IMR-90 (cell line): ENCODE results near the gene DUSP14. TPM values are rescaled to one million over a fixed set of nuclear protein-coding genes. Genes with fewer than 3 reads are reported as not detected.

ENCODE experiments used
- ATAC-seq: fragments of 200-7000 bp; cut with Tn5 transposase; 2 replicates; pipeline ENCODE4 v1.9.1; 2020; ENCODE audit warnings: low read depth, mild to moderate bottlenecking, moderate library complexity
- BruUV-seq: library from RNA; stranded (reverse); fragments of 400-500 nt; replicated peaks from 2 replicates; lab custom pipeline; 2021; lab: Mats Ljungman, UMichigan
- CTCF ChIA-PET: fragments of 300-600 bp; formaldehyde crosslinking; extraction: SDS; loops from one replicate; lab custom pipeline; 2021; ENCODE audit warnings: antibody characterized with exemption; lab: Yijun Ruan, JAX
- POLR2A ChIA-PET: fragments of 300-600 bp; sonication (Branson Sonifier 250); formaldehyde crosslinking; loops from one replicate; lab custom pipeline; 2022; ENCODE audit warnings: antibody characterized with exemption; ENCODE audit not compliant: unreplicated experiment; lab: Charles Lee
- DNase-seq: peaks from one replicate; pipeline ENCODE4 v3.0.0; 2013
- H2AFZ ChIP-seq: replicated peaks from 2 replicates; pipeline ENCODE3; 2013; ENCODE audit warnings: low read length, mild to moderate bottlenecking; ENCODE audit not compliant: poor library complexity
- H2AK5ac ChIP-seq: 2 replicates; pipeline ENCODE4 v1.6.1; 2013; ENCODE audit warnings: low read depth, low read length, inconsistent platforms
- H2AK9ac ChIP-seq: replicated peaks from 2 replicates; pipeline ENCODE3; 2013; ENCODE audit warnings: mild to moderate bottlenecking, low read depth, low read length, moderate library complexity; ENCODE audit not compliant: poor library complexity
- H2BK120ac ChIP-seq: 2 replicates; pipeline ENCODE4 v1.6.1; 2013; ENCODE audit warnings: low read depth, low read length, inconsistent platforms
- H2BK15ac ChIP-seq: 3 replicates; pipeline ENCODE4 v1.6.1; 2013; ENCODE audit warnings: low read depth, low read length, inconsistent platforms
- H2BK20ac ChIP-seq: 2 replicates; pipeline ENCODE4 v1.6.1; 2013; ENCODE audit warnings: low read depth, mild to moderate bottlenecking, inconsistent platforms, low read length, moderate library complexity
- H2BK5ac ChIP-seq: 2 replicates; pipeline ENCODE4 v1.6.1; 2013; ENCODE audit warnings: mild to moderate bottlenecking, low read depth, low read length, inconsistent platforms; ENCODE audit not compliant: poor library complexity, severe bottlenecking
- H3K14ac ChIP-seq: replicated peaks from 2 replicates; pipeline ENCODE4 v1.6.1; 2013; ENCODE audit warnings: low read depth, low read length, inconsistent platforms
- H3K18ac ChIP-seq: 2 replicates; pipeline ENCODE4 v1.6.1; 2013; ENCODE audit warnings: low read depth, low read length, control low read depth
- H3K23ac ChIP-seq: 2 replicates; pipeline ENCODE4 v1.6.1; 2013; ENCODE audit warnings: low read depth, low read length, inconsistent platforms
- H3K27ac ChIP-seq: 2 replicates; pipeline ENCODE4 v1.5.1; 2013; ENCODE audit warnings: mild to moderate bottlenecking, control low read depth, low read length; ENCODE audit not compliant: insufficient read depth
- H3K27me3 ChIP-seq: 2 replicates; pipeline ENCODE4 v1.6.1; 2013; ENCODE audit warnings: low read length; ENCODE audit not compliant: control insufficient read depth, insufficient read depth
- H3K36me3 ChIP-seq: 2 replicates; pipeline ENCODE4 v1.6.1; 2013; ENCODE audit warnings: low read length, mixed read lengths; ENCODE audit not compliant: control insufficient read depth, insufficient read depth
- H3K4ac ChIP-seq: 2 replicates; pipeline ENCODE4 v1.6.1; 2013; ENCODE audit warnings: low read depth, low read length, inconsistent platforms
- H3K4me1 ChIP-seq: 2 replicates; pipeline ENCODE4 v1.6.1; 2013; ENCODE audit warnings: low read length, mixed read lengths; ENCODE audit not compliant: control insufficient read depth, insufficient read depth
- H3K4me2 ChIP-seq: 2 replicates; pipeline ENCODE4 v1.6.1; 2013; ENCODE audit warnings: low read depth, mild to moderate bottlenecking, control low read depth, low read length, moderate library complexity
- H3K4me3 ChIP-seq: 2 replicates; pipeline ENCODE4 v1.5.1; 2013; ENCODE audit warnings: low read depth, mild to moderate bottlenecking, control low read depth, low read length, moderate library complexity; ENCODE audit not compliant: insufficient read depth
- H3K56ac ChIP-seq: 2 replicates; pipeline ENCODE4 v1.6.1; 2013; ENCODE audit warnings: low read length, inconsistent platforms; ENCODE audit not compliant: insufficient read depth; ENCODE audit errors: extremely low read depth
- H3K79me1 ChIP-seq, 2 experiments: 2 replicates each; pipeline ENCODE4 v1.6.1; 2013; ENCODE audit warnings: low read length in 2 of 2, inconsistent platforms in 1 of 2, low read depth in 1 of 2
- H3K9ac ChIP-seq: 2 replicates; pipeline ENCODE4 v1.6.1; 2013; ENCODE audit warnings: low read depth, low read length, control low read depth
- H3K9me1 ChIP-seq: 2 replicates; pipeline ENCODE4 v1.6.1; 2013; ENCODE audit warnings: low read length, inconsistent platforms; ENCODE audit not compliant: insufficient read depth
- H3K9me3 ChIP-seq: 2 replicates; pipeline ENCODE4 v1.6.1; 2013; ENCODE audit warnings: low read length; ENCODE audit not compliant: control insufficient read depth, insufficient read depth
- H4K20me1 ChIP-seq: 2 replicates; pipeline ENCODE4 v1.6.1; 2013; ENCODE audit warnings: low read length, inconsistent platforms; ENCODE audit not compliant: insufficient read depth
- H4K5ac ChIP-seq: 2 replicates; pipeline ENCODE4 v1.6.1; 2013; ENCODE audit warnings: mild to moderate bottlenecking, low read depth, low read length, control low read depth
- H4K8ac ChIP-seq, 2 experiments: 2 replicates each; pipeline ENCODE4 v1.6.1; 2013; ENCODE audit warnings: low read depth in 2 of 2, low read length in 2 of 2, control low read depth in 1 of 2, inconsistent platforms in 1 of 2
- H4K91ac ChIP-seq: 2 replicates; pipeline ENCODE4 v1.6.1; 2013; ENCODE audit warnings: low read depth, low read length, inconsistent platforms; ENCODE audit not compliant: insufficient read depth
- CHD1 ChIP-seq: IDR thresholded peaks from 2 replicates; pipeline ENCODE4 v1.6.1; 2012; ENCODE audit warnings: low read depth, low read length, improper control_type of control experiment
- FOS ChIP-seq: fragments of 150-350 bp; IDR thresholded peaks from 2 replicates; pipeline ENCODE4 v1.6.1; 2016; ENCODE audit warnings: low read depth, low read length
- MAZ ChIP-seq: IDR thresholded peaks from 2 replicates; pipeline ENCODE4 v1.6.1; 2012; ENCODE audit warnings: low read depth, mild to moderate bottlenecking, low read length, improper control_type of control experiment, moderate library complexity, borderline replicate concordance
- RAD21 ChIP-seq: IDR thresholded peaks from 2 replicates; pipeline ENCODE4 v1.6.1; 2012; ENCODE audit warnings: low read length, improper control_type of control experiment
- SMC3 ChIP-seq: fragments of 150-350 bp; IDR thresholded peaks from 2 replicates; pipeline ENCODE4 v1.6.1; 2016; ENCODE audit warnings: low read depth, mild to moderate bottlenecking, antibody characterized with exemption, low read length, moderate library complexity
- WGBS, 2 experiments: methylation state at CpG; one replicate each; pipeline versions ENCODE4 v1.1.5 to v1.1.7; 2013; ENCODE audit warnings: missing lambda C conversion rate in 2 of 2; ENCODE audit not compliant: insufficient read length in 1 of 2; ENCODE audit errors: extremely low coverage in 2 of 2; 5-methylcytosine and 5-hydroxymethylcytosine counted together
- dilution Hi-C: fragments of 300-500 bp; cut with HindIII; formaldehyde crosslinking; loops from one replicate; pipeline ENCODE4 v1.14.3; 2018; ENCODE audit warnings: low sequenced_read_pairs; ENCODE audit not compliant: unreplicated experiment
- in situ Hi-C: fragments of 300-500 bp; cut with MboI; formaldehyde crosslinking; loops from 3 replicates; pipeline ENCODE4 v1.14.3; 2019; ENCODE audit warnings: low sequenced_read_pairs, inconsistent platforms, mixed read lengths
- intact Hi-C: fragments of 100-400 bp; cut with micrococcal nuclease; formaldehyde crosslinking; loops from 2 replicates; pipeline ENCODE4 v1.10.0; 2022
- polyA plus RNA-seq, 3 experiments: library from polyadenylated mRNA; depleted of rRNA; stranded (reverse); fragments of >200 nt; gene quantifications; 2 replicates each; pipeline ENCODE4 v1.2.3, GENCODE V29; 2012; ENCODE audit warnings: low replicate concordance in 1 of 3
- total RNA-seq: library from RNA; depleted of rRNA; stranded (reverse); fragments of >200 nt; gene quantifications from 2 replicates; pipeline ENCODE4 v1.2.3, GENCODE V29; 2012
- TF ChIP-seq, protein P1 (sequence below): fragments of 150-350 bp; IDR thresholded peaks from 2 replicates; pipeline ENCODE4 v1.6.1; 2017; ENCODE audit warnings: mild to moderate bottlenecking, antibody characterized with exemption, low read length, low read depth

DUSP14 gene
- total and polyA plus RNA-seq, 2 of the 4 experiments (the other 2 are of a cell fraction), result 97.5 to 127 TPM

DNA sequence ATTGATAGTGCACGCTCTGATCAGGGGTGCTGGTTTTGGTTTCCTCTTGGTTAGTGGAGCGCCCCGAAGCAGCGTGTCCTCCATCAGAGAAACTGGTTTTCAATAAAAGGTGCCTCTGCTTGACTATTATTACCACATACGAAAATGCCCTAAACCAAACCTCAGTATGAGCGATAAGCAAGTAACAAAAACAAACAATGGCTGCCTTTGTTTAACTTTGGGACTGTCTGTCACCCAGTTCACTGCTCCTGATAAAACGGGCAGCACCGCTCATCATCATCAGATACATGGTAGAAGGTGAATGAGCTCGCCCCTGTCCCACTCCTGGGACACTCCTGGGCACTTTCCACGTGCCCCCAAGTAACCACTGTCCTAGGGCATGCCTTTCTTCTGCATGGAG is 24.0 kb downstream of the DUSP14 start:
- H3K18ac ChIP-seq, result no peak overlapping the region
- H2BK120ac ChIP-seq, result no peak overlapping the region
- H3K23ac ChIP-seq, result no peak overlapping the region
- no peak overlapping the region for H2BK20ac ChIP-seq
- BruUV-seq, result no TSS peak
- H2AK9ac ChIP-seq, result no peak overlapping the region
- H4K5ac ChIP-seq, result no peak overlapping the region
- no peak overlapping the region for H3K4me3 ChIP-seq
- H2BK15ac ChIP-seq, result no peak overlapping the region
- H2BK5ac ChIP-seq, result no peak overlapping the region
- H2AK5ac ChIP-seq, result no peak overlapping the region
- no peak overlapping the region for H3K14ac ChIP-seq
- H2AFZ ChIP-seq, result no peak overlapping the region
- DNase-seq (no peak), ATAC-seq (no peak)
- dilution Hi-C loops, result no loop called here
- H3K56ac ChIP-seq, result no peak overlapping the region
- H3K79me1 ChIP-seq, result peaks cover 25 to 80% of the 10 kb centered on the region in 2 experiments
- peaks cover 41% of the 10 kb centered on the region for H3K36me3 ChIP-seq
- H3K9ac ChIP-seq, result no peak overlapping the region
- no peak overlapping the region for H4K91ac ChIP-seq
- peaks cover 58% of the 10 kb centered on the region for H4K20me1 ChIP-seq
- intact Hi-C loops, result no loop called here
- ChIA-PET CTCF (no interaction called here), POLR2A (no interaction called here)
- no peak overlapping the region for H3K4ac ChIP-seq
- peaks cover 32% of the 10 kb centered on the region for H3K9me1 ChIP-seq
- H4K8ac ChIP-seq, result no peak overlapping the region
- TF ChIP-seq RAD21 (no peak), FOS (no peak), MAZ (no peak), SMC3 (no peak), CHD1 (no peak)
- TF ChIP-seq, protein P1, sequence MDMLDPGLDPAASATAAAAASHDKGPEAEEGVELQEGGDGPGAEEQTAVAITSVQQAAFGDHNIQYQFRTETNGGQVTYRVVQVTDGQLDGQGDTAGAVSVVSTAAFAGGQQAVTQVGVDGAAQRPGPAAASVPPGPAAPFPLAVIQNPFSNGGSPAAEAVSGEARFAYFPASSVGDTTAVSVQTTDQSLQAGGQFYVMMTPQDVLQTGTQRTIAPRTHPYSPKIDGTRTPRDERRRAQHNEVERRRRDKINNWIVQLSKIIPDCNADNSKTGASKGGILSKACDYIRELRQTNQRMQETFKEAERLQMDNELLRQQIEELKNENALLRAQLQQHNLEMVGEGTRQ, result no peak
- H3K27me3 ChIP-seq, result no peaks in the 10 kb centered on the region
- 77% methylated on average over 4 of the region's 10 CpGs; no CpG with 5 or more reads in 1 of the 2 experiments for WGBS, 2 experiments
- H3K9me3 ChIP-seq, result no peaks in the 10 kb centered on the region
- no peak overlapping the region for H3K27ac ChIP-seq
- peaks cover 7% of the 10 kb centered on the region for H3K4me1 ChIP-seq
- in situ Hi-C loops, result no loop called here
- no peak overlapping the region for H3K4me2 ChIP-seq
